ENCODE data around the gene FUZ. TPM values are rescaled to one million over a fixed set of nuclear protein-coding genes. Genes with fewer than 3 reads are reported as not detected.

The FUZ gene
- polyA plus RNA-seq, 12 donors: 11.8 to 41.9 (median 16.0) TPM; not detected in 1

- no peak for DNase-seq
These were observed 5.0 kb downstream of the FUZ start for GRCh38 chr19:49807904-49808675.

DNA sequence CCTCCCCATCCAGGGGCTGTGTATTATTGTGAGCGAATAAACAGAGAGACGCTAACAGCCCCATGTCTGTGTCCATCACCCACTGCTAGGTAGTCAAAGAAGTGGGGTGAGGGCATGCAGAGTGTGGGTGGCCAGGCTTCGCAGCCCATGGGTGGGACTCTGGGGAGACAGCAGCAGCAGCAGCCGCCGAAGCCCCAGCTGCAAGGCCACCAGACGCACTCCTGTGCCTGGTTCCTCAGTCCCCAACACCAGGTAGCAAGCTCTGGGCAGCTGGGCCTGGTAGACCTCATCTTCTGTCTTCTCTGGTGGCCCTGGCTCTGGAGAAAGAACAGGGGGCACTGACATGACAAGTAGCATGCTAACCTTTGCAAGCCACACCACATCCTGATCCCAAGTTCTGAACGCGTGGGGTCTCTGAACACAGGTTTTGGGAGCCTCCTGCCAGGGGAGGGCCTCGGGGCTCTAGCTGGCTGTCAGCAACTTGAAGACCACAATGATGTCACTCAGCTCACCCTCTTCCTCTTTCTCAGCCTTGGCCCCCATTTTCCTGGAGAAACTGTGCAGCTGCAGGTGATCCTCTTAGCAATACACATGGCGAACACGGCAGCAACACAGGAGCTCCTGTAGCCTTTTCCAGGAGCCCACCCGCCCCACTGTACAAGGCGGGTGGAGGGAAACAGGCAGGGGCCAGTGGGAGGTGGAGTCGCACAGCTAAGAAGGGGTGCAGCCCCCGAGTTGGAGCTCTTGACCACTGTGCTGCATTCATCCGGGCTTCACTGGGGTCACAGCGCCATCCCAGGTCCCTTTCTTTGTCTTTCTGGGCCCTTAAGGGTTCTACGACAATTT is 5.8 kb downstream of the FUZ start:
- DNase-seq: no peak

GRCh38 chr19:49806620-49806959 is 6.5 kb downstream of the FUZ start:
- no peak for DNase-seq

DNA sequence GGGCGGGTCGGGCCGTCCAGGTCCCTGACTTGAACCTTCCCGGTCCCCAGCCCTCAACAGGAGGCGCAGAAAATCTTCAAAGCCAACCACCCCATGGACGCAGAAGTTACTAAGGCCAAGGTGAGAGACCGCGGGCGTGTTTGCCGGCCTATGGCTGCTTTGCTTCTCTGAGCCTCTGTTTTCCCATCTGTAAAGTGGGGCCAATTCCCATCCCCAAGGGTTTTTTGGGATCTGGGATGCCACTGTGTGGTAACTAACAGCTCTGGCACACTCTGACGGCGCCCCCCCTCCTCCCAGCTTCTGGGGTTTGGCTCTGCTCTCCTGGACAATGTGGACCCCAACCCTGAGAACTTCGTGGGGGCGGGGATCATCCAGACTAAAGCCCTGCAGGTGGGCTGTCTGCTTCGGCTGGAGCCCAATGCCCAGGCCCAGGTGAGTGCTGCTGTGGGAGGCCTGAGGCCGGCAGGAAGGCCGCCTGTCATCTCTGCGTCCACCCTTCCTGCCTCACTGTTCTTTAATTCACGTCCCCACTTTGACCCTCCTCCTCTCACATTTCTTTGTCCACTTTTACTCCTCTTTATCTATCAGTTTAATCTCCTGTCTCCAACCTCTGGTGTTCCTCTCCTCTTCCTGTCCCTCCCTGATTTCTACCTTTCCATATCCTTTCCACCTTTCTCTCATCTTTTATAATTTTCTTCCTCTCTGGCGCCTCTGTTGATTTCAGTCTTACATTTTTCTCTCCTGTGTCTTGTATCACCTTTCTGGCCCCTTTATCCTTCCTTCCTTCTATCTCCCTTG is 7.1 kb downstream of the FUZ start:
- DNase-seq: no peak

GRCh38 chr19:49803529-49803856 is 9.6 kb downstream of the FUZ start:
- no peak for DNase-seq

- no peak for DNase-seq
These were observed 10.1 kb downstream of the FUZ start for GRCh38 chr19:49802836-49803528.

DNA sequence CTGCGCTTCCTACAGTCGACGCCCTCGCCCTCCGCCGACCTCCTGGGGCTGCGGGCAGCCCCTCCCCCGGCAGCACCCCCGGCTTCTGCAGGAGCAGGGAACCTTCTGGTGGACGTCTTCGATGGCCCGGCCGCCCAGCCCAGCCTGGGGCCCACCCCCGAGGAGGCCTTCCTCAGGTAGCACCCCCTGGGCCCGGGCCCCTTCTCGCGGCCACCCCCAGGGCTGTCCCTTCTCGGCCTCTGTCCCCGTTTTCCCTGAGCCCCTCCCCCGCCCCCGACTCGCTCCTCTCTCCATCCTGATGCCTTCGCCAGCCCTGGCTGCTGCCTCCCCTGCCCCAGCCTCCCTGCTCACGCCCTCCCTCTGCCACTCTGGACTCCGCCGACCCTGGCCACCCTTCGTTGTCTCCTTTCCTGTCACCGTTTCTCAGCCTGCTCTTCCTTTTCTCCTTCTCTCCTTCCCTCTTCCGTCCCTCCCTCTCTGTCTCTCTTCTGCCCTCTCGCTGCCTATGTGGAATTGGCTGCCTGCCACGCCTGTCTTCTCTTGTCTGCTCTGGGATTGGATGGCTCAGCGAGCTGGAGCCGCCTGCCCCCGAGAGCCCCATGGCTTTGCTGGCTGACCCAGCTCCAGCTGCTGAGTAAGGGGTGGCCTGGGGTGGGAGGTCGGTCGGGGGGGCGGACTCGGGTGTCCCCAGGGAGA is 11.0 kb downstream of the FUZ start:
- peak; percentile 92 for DNase-seq

- DNase-seq: no peak
These were observed 11.6 kb downstream of the FUZ start for GRCh38 chr19:49801401-49801888.

- DNase-seq: no peak
These were observed 12.3 kb downstream of the FUZ start for GRCh38 chr19:49800771-49801170.

- no peak for DNase-seq
These were observed 13.2 kb downstream of the FUZ start for GRCh38 chr19:49799798-49800376.

GRCh38 chr19:49799271-49799797 is 13.8 kb downstream of the FUZ start:
- DNase-seq: no peak

GRCh38 chr19:49798574-49798973 is 14.5 kb downstream of the FUZ start:
- DNase-seq: no peak

DNA sequence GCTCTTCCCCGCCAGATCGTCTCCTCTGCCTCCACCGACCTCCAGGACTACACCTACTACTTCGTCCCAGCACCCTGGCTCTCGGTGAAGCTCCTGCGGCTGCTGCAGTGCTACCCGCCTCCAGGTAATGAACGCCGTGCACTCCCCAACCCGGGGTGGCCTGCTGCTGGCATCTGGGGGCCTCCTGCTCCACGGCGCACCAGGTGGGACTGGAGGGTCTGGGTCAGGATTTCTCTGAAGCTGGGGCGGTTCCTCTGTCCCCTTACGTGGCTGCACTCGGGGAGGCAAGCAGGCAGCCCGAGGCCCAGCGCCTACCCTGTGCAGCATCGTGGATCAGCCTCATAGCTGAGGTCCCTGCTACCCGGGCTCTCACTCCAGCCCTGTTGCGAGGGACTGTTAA is 17.5 kb downstream of the FUZ start:
- no peak for DNase-seq

DNA sequence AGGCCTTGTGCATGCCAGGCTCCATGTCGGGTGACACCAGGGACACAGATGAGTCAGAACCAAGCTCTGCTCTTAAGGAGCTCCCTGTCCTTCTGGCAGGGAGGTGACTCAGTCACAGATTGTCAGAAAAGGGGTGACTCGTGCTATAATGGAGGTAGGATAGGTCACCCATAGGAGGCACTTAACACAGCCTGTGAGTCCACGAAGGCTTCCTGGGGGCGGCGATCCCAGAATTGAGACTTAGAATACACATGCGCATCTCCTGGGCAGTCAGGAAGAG is 19.6 kb downstream of the FUZ start:
- no peak for DNase-seq

DNA sequence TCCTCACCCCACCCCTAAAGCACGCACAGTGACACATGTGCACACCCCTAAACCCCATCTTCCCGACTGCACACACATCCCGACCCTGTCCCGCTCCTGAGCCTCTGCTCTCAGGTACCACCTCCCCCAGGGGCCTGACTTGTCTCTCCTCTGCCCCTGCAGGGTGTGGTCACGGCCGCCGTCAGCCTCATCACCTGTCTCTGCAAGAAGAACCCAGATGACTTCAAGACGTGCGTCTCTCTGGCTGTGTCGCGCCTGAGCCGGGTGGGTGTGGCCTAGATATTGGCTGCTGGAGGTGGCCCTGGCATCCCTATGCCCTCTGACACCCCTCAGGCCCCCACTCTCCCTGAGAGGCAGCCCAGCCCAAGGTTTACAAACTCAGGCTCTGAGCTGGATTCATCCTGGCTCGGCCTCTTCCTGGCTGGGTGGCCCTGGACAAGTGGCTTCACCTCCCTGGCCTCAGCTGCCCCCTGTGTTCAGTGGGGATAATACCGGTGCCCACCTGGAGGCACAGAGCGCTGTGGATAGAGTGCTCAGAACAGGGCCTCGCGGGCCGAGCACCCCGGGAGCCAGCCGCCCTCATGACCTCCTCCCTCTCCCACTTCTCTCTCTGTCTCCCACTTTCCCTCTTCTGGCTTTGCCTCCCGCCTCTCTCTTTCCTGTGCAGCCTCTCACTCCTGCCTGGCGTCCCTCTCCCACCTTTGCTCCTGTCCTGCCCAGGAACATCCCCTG is 20.1 kb downstream of the FUZ start:
- DNase-seq: no peak

GRCh38 chr19:49791776-49792445 is 21.2 kb downstream of the FUZ start:
- no peak for DNase-seq

GRCh38 chr19:49790866-49791265 is 22.2 kb downstream of the FUZ start:
- no peak for DNase-seq

DNA sequence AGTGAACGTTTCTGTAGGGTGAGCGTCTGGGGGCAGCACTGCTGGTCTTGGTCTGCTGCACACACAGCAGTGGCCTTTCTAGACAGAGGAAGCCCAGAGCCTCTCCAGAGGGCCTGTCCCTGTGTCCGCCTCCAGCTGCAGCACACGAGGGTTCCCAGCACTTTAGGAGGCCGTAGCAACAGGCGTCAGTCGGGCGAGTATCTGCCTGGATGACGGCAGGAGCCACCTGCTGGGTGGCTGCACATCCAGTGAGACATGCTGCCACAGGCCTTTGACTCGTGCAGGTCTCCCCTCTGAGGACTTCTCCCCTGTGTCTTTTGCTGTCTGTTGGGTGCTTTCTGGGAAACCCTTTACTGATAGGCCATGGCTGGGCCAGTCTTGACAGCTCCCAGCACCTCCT is 24.2 kb downstream of the FUZ start:
- DNase-seq: no peak

- no peak for DNase-seq
These were observed 25.3 kb downstream of the FUZ start for GRCh38 chr19:49787746-49788145.
